HepG2 (cell line): ENCODE measurements around the gene COL18A1. TPM values are rescaled to one million over a fixed set of nuclear protein-coding genes. Genes with fewer than 3 reads are reported as not detected.

Experiments used
- ATF2 ChIP-seq: sonication (generic); formaldehyde crosslinking; IDR thresholded peaks from 2 replicates; pipeline ENCODE4 v1.4.0; 2020; ENCODE audit warnings: missing genetic modification reagents
- ATF3 ChIP-seq: sonication (generic); formaldehyde crosslinking; IDR thresholded peaks from 2 replicates; pipeline ENCODE4 v1.4.0; 2020; ENCODE audit warnings: missing genetic modification reagents
- FOXA1 ChIP-seq, 2 experiments: fragments of 450-650 bp in 1 of 2; sonication (generic) in 1 of 2; formaldehyde crosslinking in 1 of 2; IDR thresholded peaks; 2 replicates each; pipeline versions ENCODE4 v1.4.0 to v1.6.1; 2016 to 2020; ENCODE audit warnings: missing genetic modification reagents in 1 of 2
- MED8 ChIP-seq: sonication (generic); formaldehyde crosslinking; IDR thresholded peaks from 2 replicates; pipeline ENCODE4 v1.8.1; 2023; ENCODE audit warnings: mild to moderate bottlenecking, missing genetic modification reagents; ENCODE audit not compliant: insufficient replicate concordance
- PAF1 ChIP-seq: IDR thresholded peaks from 2 replicates; pipeline ENCODE4 v1.6.1; 2016; ENCODE audit warnings: missing genetic modification reagents, missing compliant biosample characterization
- POLR2A ChIP-seq, 2 experiments: IDR thresholded peaks; 2 replicates each; pipeline ENCODE4 v1.6.1; 2011; ENCODE audit warnings: low read depth in 2 of 2, low read length in 2 of 2, mild to moderate bottlenecking in 1 of 2, moderate library complexity in 1 of 2; ENCODE audit not compliant: insufficient read depth in 1 of 2
- POLR2AphosphoS2 ChIP-seq: IDR thresholded peaks from 2 replicates; pipeline ENCODE4 v1.6.1; 2011; ENCODE audit warnings: low read depth, low read length, improper control_type of control experiment
- SNAPC5 ChIP-seq: sonication (generic); formaldehyde crosslinking; IDR thresholded peaks from 2 replicates; pipeline ENCODE4 v1.8.1; 2023; ENCODE audit warnings: mild to moderate bottlenecking, missing genetic modification reagents, borderline replicate concordance
- SRY ChIP-seq: sonication (generic); formaldehyde crosslinking; IDR thresholded peaks from 2 replicates; pipeline ENCODE4 v1.8.0; 2022; ENCODE audit warnings: mild to moderate bottlenecking, missing genetic modification reagents
- STAG1 ChIP-seq: sonication (generic); formaldehyde crosslinking; IDR thresholded peaks from 2 replicates; pipeline ENCODE4 v1.4.0; 2020; ENCODE audit warnings: missing genetic modification reagents
- TRIM22 ChIP-seq: fragments of 450-650 bp; IDR thresholded peaks from 2 replicates; pipeline ENCODE4 v1.6.1; 2017
- ZHX2 ChIP-seq, 2 experiments: sonication (generic) in 1 of 2; formaldehyde crosslinking in 1 of 2; IDR thresholded peaks; 2 replicates each; pipeline versions ENCODE4 v1.6.1 to v1.9.0; 2014 to 2022; ENCODE audit warnings: antibody characterized with exemption in 1 of 2, borderline replicate concordance in 1 of 2, inconsistent platforms in 1 of 2, low read depth in 1 of 2, missing genetic modification reagents in 1 of 2
- ZNF468 ChIP-seq: sonication (generic); formaldehyde crosslinking; IDR thresholded peaks from 2 replicates; pipeline ENCODE4 v1.8.0; 2022; ENCODE audit warnings: mild to moderate bottlenecking, moderate library complexity, missing genetic modification reagents
- ZNF513 ChIP-seq: sonication (generic); formaldehyde crosslinking; conservative IDR thresholded peaks from 2 replicates; pipeline ENCODE4 v1.5.0; 2020; ENCODE audit warnings: missing genetic modification reagents
- ZNF546 ChIP-seq: sonication (generic); formaldehyde crosslinking; conservative IDR thresholded peaks from 2 replicates; pipeline ENCODE4 v1.8.1; 2023; ENCODE audit warnings: mild to moderate bottlenecking, missing genetic modification reagents
- ZNF737 ChIP-seq: sonication (generic); formaldehyde crosslinking; IDR thresholded peaks from 2 replicates; pipeline ENCODE4 v1.5.0; 2020; ENCODE audit warnings: missing genetic modification reagents, mild to moderate bottlenecking, borderline replicate concordance
- ZNF777 ChIP-seq: sonication (generic); formaldehyde crosslinking; IDR thresholded peaks from 2 replicates; pipeline ENCODE4 v1.4.0; 2020; ENCODE audit warnings: missing genetic modification reagents
- polyA plus RNA-seq, 8 experiments: library from polyadenylated mRNA; depleted of rRNA in 3 of 8; stranded (reverse) in 7 of 8; unstranded in 1 of 8; fragments of >200 nt; fragmentation: Illumina TruSeq in 4 of 8; extraction: Trizol in 4 of 8; gene quantifications; 2 replicates each; pipeline versions ENCODE4 v1.2.1 to v1.2.3, GENCODE V29; 2011 to 2016; ENCODE audit warnings: low read depth in 4 of 8, missing spikeins in 1 of 8, mixed read lengths in 1 of 8; ENCODE audit not compliant: insufficient read depth in 1 of 8
- total RNA-seq, 5 experiments: library from RNA; depleted of rRNA; stranded (reverse); fragments of >200 nt; fragmentation: Illumina TruSeq; extraction: Trizol; gene quantifications; 2 replicates each; pipeline ENCODE4 v1.2.3, GENCODE V29; 2016; ENCODE audit warnings: low read depth in 1 of 5

The COL18A1 gene
- total and polyA plus RNA-seq, 2 of the 13 experiments (the other 11 are each of a cell fraction or from before 2014, with no cell fraction given): 79.0 to 102 TPM

- 0 out of 2 replicates have a peak, but pooled peaks have one; percentile 42 for TF ChIP-seq ZHX2 (IDR thresholded peaks at IDR 0.05; ENCODE audit: low read depth)
- TF ChIP-seq ZHX2 (CRISPR knock-in tag; IDR thresholded peaks at IDR 0.05; ENCODE audit: borderline replicate concordance): no peak
- TF ChIP-seq ZNF777 (CRISPR knock-in tag): no peak
- peak in 1 of 2 experiments; percentile 40; a peak in 1 of 4 replicates for TF ChIP-seq POLR2A (IDR thresholded peaks at IDR 0.05; ENCODE audit: insufficient read depth in 1 of 2, low read depth in 2 of 2, low read length in 2 of 2)
- TF ChIP-seq MED8 (CRISPR knock-in tag): no peak
- TF ChIP-seq PAF1 (CRISPR knock-in tag): no peak
- no peak for TF ChIP-seq TRIM22
- no peak for TF ChIP-seq FOXA1 (IDR thresholded peaks at IDR 0.05)
- peak; percentile 69 for TF ChIP-seq FOXA1 (CRISPR knock-in tag; IDR thresholded peaks at IDR 0.05)
- no peak for TF ChIP-seq POLR2AphosphoS2
- no peak for TF ChIP-seq ZNF546 (CRISPR knock-in tag)
- TF ChIP-seq SRY (CRISPR knock-in tag): no peak
- peak; percentile 82; the same call in 1 of the 2 replicates for TF ChIP-seq ATF2 (CRISPR knock-in tag)
- peak; percentile 32 for TF ChIP-seq STAG1 (CRISPR knock-in tag)
- peak; percentile 68; the same call in 1 of the 2 replicates for TF ChIP-seq ATF3 (CRISPR knock-in tag)
- no peak for TF ChIP-seq ZNF468 (CRISPR knock-in tag)
- no peak for TF ChIP-seq SNAPC5 (CRISPR knock-in tag)
- TF ChIP-seq ZNF737: no peak
- no peak for TF ChIP-seq ZNF513
Measured at GRCh38 chr21:45430521-45431501, 25.8 kb downstream of the COL18A1 start (continued).
